Esophagus muscularis mucosa (tissue), 4 donors: Measurements from ENCODE around the gene LCNL1. TPM values are rescaled to one million over a fixed set of nuclear protein-coding genes. Genes with fewer than 3 reads are reported as not detected.

Experiments
- DNase-seq: peaks from one replicate; pipeline ENCODE4 v3.0.0-alpha.2; 2017; ENCODE audit errors: extremely low spot score
- H3K27ac ChIP-seq, 4 donors: fragments of 200-600 bp; sonication (generic); replicated peaks in 1 of 4; 1 replicate in 3 of 4; 2 replicates in 1 of 4; pipeline ENCODE4 v1.5.1; 2016 to 2019; ENCODE audit warnings: mild to moderate bottlenecking in 1 of 4
- H3K27me3 ChIP-seq, 4 donors: fragments of 200-600 bp; sonication (generic); one replicate each; pipeline versions ENCODE4 v1.5.1 to v1.6.0; 2016 to 2019
- H3K36me3 ChIP-seq, 4 donors: fragments of 200-600 bp; sonication (generic); one replicate each; pipeline ENCODE4 v1.5.1; 2016 to 2019
- H3K4me1 ChIP-seq, 4 donors: fragments of 200-600 bp; sonication (generic); one replicate each; pipeline ENCODE4 v1.5.1; 2016 to 2019
- H3K4me3 ChIP-seq, 4 donors: fragments of 200-600 bp; sonication (generic); 1 replicate in 2 of 4; 2 replicates in 2 of 4; pipeline ENCODE4 v1.5.1; 2016 to 2019; ENCODE audit warnings: mild to moderate bottlenecking in 4 of 4, moderate library complexity in 1 of 4
- H3K9me3 ChIP-seq, 4 donors: fragments of 200-600 bp; sonication (generic); 1 replicate in 3 of 4; 2 replicates in 1 of 4; pipeline ENCODE4 v1.5.1; 2016 to 2019
- EP300 ChIP-seq: sonication (generic); formaldehyde crosslinking; IDR thresholded peaks from one replicate; pipeline ENCODE4 v1.6.1; 2017; ENCODE audit warnings: antibody characterized with exemption
- POLR2A ChIP-seq: fragments of 450-650 bp; IDR thresholded peaks from one replicate; pipeline ENCODE4 v1.6.1; 2017; ENCODE audit warnings: antibody characterized with exemption, moderate library complexity, mild to moderate bottlenecking, low read depth
- POLR2AphosphoS5 ChIP-seq, 2 donors: sonication (generic); formaldehyde crosslinking; IDR thresholded peaks; one replicate each; pipeline ENCODE4 v1.6.1; 2017; ENCODE audit warnings: antibody characterized with exemption in 2 of 2
- WGBS: methylation state at CpG from one replicate; pipeline ENCODE4 v1.1.5; 2018; 5-methylcytosine and 5-hydroxymethylcytosine counted together
- intact Hi-C: fragments of 100-400 bp; cut with DNase I; formaldehyde crosslinking; loops from one replicate; pipeline ENCODE4 v1.15.1; 2023
- total RNA-seq, 4 donors: library from RNA; depleted of rRNA; stranded (reverse); fragments of >200 nt; gene quantifications; one replicate each; pipeline versions ENCODE4 v1.1.0 to v1.2.1, GENCODE V29; 2016
- TF ChIP-seq, protein P1 (sequence below), 3 experiments: fragments of 200-600 bp in 2 of 3; fragments of 450-650 bp in 1 of 3; sonication (generic) in 2 of 3; IDR thresholded peaks; one replicate each; pipeline ENCODE4 v1.5.1; 2017 to 2019; ENCODE audit warnings: antibody characterized with exemption in 3 of 3, mild to moderate bottlenecking in 2 of 3, moderate library complexity in 1 of 3

The LCNL1 gene
- total RNA-seq, 4 donors from 2014 or later, result 0.11 to 0.42 (median 0.39) TPM; not detected in 1

DNA sequence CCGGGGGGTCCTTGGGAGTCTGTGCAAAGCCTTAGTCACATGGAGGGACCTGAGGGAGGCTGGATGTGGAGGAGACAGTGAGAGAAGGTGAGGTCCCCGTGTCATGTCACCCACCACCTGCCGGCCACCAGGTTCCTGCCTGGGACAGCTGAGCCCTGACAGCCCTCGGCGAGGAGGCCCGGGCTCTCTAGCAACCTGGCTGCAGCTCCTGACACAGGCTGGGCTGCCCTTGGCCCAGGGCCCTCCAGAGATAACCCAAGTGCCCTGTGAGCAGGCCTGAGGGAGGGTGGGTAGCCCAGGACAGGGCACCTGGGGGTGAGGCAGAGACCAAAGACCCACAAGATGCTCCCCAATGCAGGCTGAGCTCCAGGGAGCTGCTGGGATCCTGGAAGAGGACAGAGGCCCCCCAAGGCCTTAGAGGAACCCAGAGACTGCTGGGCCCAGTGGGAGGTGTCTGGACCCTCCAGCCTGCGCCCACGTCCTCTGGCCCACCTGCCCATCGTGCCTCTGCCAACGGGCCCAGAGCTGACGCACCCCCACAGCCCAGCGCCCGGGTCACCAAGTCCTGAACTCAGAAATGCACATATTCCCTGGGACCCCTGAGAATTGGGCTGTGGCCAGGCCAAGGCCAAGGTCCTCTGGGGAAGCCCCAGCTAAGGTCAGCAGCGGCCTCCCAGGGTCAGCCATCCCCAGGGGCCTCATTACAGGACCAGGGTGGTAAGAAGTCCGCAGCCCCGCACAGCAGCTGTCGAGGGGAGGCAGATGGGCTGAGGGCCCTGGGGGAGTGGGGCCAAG lies 14.3 kb upstream of the LCNL1 start:
- Histone ChIP-seq H3K36me3 (no peaks in the 10 kb centered on the region), H3K4me3 (no peak overlapping the region), H3K27ac (no peak overlapping the region), H3K27me3 (peaks cover 0 to 60% (median 0%) of the 10 kb centered on the region in 4 donors), H3K4me1 (peaks cover 7 to 19% (median 17%) of the 10 kb centered on the region in 4 donors), H3K9me3 (no peaks in the 10 kb centered on the region)
- intact Hi-C loops, result no loop called here
- WGBS, result 78% methylated on average over 8 of the region's 17 CpGs
- no peak for TF ChIP-seq EP300
- TF ChIP-seq POLR2AphosphoS5 (IDR thresholded peaks at IDR 0.05), result no peak
- TF ChIP-seq, protein P1, sequence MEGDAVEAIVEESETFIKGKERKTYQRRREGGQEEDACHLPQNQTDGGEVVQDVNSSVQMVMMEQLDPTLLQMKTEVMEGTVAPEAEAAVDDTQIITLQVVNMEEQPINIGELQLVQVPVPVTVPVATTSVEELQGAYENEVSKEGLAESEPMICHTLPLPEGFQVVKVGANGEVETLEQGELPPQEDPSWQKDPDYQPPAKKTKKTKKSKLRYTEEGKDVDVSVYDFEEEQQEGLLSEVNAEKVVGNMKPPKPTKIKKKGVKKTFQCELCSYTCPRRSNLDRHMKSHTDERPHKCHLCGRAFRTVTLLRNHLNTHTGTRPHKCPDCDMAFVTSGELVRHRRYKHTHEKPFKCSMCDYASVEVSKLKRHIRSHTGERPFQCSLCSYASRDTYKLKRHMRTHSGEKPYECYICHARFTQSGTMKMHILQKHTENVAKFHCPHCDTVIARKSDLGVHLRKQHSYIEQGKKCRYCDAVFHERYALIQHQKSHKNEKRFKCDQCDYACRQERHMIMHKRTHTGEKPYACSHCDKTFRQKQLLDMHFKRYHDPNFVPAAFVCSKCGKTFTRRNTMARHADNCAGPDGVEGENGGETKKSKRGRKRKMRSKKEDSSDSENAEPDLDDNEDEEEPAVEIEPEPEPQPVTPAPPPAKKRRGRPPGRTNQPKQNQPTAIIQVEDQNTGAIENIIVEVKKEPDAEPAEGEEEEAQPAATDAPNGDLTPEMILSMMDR (IDR thresholded peaks at IDR 0.05), result no peak
- no peak for TF ChIP-seq POLR2A
- DNase-seq, result no peak

DNA sequence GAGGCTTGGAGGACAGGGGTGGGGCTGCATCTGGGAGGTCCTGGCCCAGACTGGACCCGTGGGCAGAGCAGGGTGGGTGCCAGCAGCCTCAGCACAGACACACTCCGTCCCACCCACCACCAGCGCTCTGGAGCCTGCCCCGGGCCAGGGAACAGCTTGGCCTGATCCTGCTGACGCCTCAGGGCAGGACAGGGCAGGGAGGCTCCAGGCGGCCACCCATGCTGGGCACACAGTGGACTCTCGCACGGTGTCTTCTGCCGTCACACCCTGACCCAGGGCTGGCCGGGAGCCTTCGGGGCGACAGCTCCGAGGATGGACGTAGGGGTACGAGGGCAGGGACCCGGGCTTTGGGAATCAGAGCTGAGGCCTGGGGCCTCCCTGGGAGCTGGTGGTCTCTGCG lies 13.6 kb upstream of the LCNL1 start:
- WGBS, result 86% methylated on average over 3 of the region's 17 CpGs
- no peak for DNase-seq
- Histone ChIP-seq H3K27me3 (peaks cover 0 to 55% (median 0%) of the 10 kb centered on the region in 4 donors), H3K36me3 (no peaks in the 10 kb centered on the region), H3K4me3 (no peak overlapping the region), H3K9me3 (no peaks in the 10 kb centered on the region), H3K4me1 (peaks cover 7 to 17% (median 14%) of the 10 kb centered on the region in 4 donors), H3K27ac (no peak overlapping the region)
- TF ChIP-seq, protein P1 (IDR thresholded peaks at IDR 0.05), result no peak
- TF ChIP-seq POLR2A (no peak), EP300 (no peak), POLR2AphosphoS5 (IDR thresholded peaks at IDR 0.05) (no peak)
- intact Hi-C loops, result no loop called here

DNA sequence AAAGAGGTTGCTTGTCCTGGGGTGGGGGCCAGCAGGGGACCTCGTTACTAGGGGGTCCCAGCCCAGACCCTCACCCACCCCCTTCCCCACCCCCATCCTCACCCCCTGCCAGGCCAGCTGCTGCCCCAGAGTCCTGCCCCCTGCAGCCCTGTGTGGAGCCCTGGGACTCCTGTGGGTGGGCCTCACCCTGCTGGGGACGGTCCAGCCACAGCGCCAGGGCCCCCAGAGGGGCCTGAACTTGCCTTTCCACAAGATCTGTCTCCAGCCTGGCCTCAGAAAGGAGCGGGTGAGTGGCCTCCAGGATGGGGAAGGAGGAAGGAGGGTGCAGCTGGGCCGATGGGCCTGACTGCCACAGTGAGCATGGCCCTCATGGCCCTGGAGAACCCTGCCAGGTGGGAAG lies 13.0 kb upstream of the LCNL1 start:
- no peak for DNase-seq
- WGBS, result 70% methylated on average over 4 of the region's 5 CpGs
- H3K27ac ChIP-seq, result no peak overlapping the region
- no peaks in the 10 kb centered on the region for H3K36me3 ChIP-seq
- intact Hi-C loops, result no loop called here
- no peak overlapping the region for H3K4me3 ChIP-seq
- no peak for TF ChIP-seq POLR2AphosphoS5 (IDR thresholded peaks at IDR 0.05)
- TF ChIP-seq POLR2A, result no peak
- no peak for TF ChIP-seq EP300
- TF ChIP-seq, protein P1 (IDR thresholded peaks at IDR 0.05), result no peak
- peaks cover 4 to 14% (median 10%) of the 10 kb centered on the region in 4 donors for H3K4me1 ChIP-seq
- peaks cover 0 to 53% (median 0%) of the 10 kb centered on the region in 4 donors for H3K27me3 ChIP-seq
- H3K9me3 ChIP-seq, result no peaks in the 10 kb centered on the region

DNA sequence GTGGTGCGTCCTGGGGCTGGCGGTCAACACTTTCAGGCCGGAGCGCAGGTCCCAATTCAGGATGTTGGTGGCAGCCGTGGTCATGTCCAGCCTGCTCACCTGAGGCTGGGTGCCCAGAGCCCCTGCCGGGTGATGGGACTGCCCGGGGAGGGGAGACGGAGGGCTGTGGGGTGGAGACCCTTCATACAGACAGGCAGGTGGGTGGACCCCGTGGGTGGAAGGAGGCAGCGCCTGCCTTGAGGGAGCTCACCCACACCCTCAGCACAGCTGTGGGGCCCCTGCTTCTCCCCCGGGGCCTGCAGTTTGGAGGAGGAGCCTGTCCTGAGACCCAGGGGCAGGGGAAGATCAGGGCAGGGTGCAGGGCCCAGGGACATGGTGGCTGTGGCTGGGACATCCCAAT lies 12.4 kb upstream of the LCNL1 start:
- Histone ChIP-seq H3K4me3 (no peak overlapping the region), H3K4me1 (peaks cover 6 to 19% (median 13%) of the 10 kb centered on the region in 4 donors), H3K36me3 (no peaks in the 10 kb centered on the region), H3K27ac (no peak overlapping the region), H3K9me3 (no peaks in the 10 kb centered on the region), H3K27me3 (peaks cover 0 to 48% (median 0%) of the 10 kb centered on the region in 4 donors)
- intact Hi-C loops, result no loop called here
- no peak for DNase-seq
- no CpG with 5 or more reads among the region's 11 CpGs for WGBS
- TF ChIP-seq POLR2A, result no peak
- TF ChIP-seq POLR2AphosphoS5 (IDR thresholded peaks at IDR 0.05), result no peak
- TF ChIP-seq, protein P1 (IDR thresholded peaks at IDR 0.05), result no peak
- no peak for TF ChIP-seq EP300
